MCF 10A (cell line): ENCODE data around the gene TAS2R9. TPM values are rescaled to one million over a fixed set of nuclear protein-coding genes. Genes with fewer than 3 reads are reported as not detected.

Experiments used
- BruUV-seq: library from RNA; stranded (reverse); fragments of 400-500 nt; replicated peaks from 2 replicates; lab custom pipeline; 2021; lab: Mats Ljungman, UMichigan
- CTCF ChIA-PET: fragments of 300-600 bp; sonication (Branson Sonifier 250); formaldehyde crosslinking; extraction: SDS; loops from one replicate; lab custom pipeline; 2021; ENCODE audit warnings: antibody characterized with exemption, inconsistent platforms; lab: Yijun Ruan, JAX
- POLR2A ChIA-PET: fragments of 300-600, 350-650 bp; sonication (Branson Sonifier 250); formaldehyde crosslinking; extraction: SDS; loops from one replicate; lab custom pipeline; 2020; ENCODE audit warnings: antibody characterized with exemption, inconsistent platforms; lab: Yijun Ruan, JAX
- DNase-seq: peaks from one replicate; pipeline ENCODE4 v3.0.0-alpha.2; 2018; ENCODE audit not compliant: unreplicated experiment
- H3K27ac Mint-ChIP-seq: one replicate; pipeline ENCODE4 v1.8.0; 2022; ENCODE audit warnings: mild to moderate bottlenecking, low read depth, mixed read lengths; ENCODE audit not compliant: unreplicated experiment
- H3K27me3 Mint-ChIP-seq: one replicate; pipeline ENCODE4 v1.8.0; 2022; ENCODE audit warnings: mixed read lengths; ENCODE audit not compliant: insufficient read depth, unreplicated experiment
- H3K36me3 Mint-ChIP-seq: one replicate; pipeline ENCODE4 v1.8.0; 2022; ENCODE audit warnings: mild to moderate bottlenecking, moderate library complexity, mixed read lengths; ENCODE audit not compliant: insufficient read depth, unreplicated experiment
- H3K4me1 Mint-ChIP-seq: one replicate; pipeline ENCODE4 v1.8.0; 2022; ENCODE audit warnings: mixed read lengths; ENCODE audit not compliant: insufficient read depth, unreplicated experiment
- H3K4me3 Mint-ChIP-seq: one replicate; pipeline ENCODE4 v1.8.0; 2022; ENCODE audit warnings: mild to moderate bottlenecking, moderate library complexity, mixed read lengths; ENCODE audit not compliant: unreplicated experiment
- H3K9me3 Mint-ChIP-seq: one replicate; pipeline ENCODE4 v1.8.0; 2022; ENCODE audit warnings: mixed read lengths; ENCODE audit not compliant: unreplicated experiment
- intact Hi-C: fragments of 100-400 bp; cut with micrococcal nuclease; formaldehyde crosslinking; loops from 2 replicates; pipeline ENCODE4 v1.14.1; 2022
- total RNA-seq: library from RNA; stranded (reverse); gene quantifications from 2 replicates; pipeline ENCODE4 v1.2.3, GENCODE V29; 2022
- TF ChIP-seq, protein P1 (sequence below): fragments of 200-600 bp; IDR thresholded peaks from one replicate; pipeline ENCODE4 v1.8.0; 2022; ENCODE audit warnings: antibody characterized with exemption, mild to moderate bottlenecking; ENCODE audit not compliant: unreplicated experiment

Gene TAS2R9
- total RNA-seq, 1 experiment from 2014 or later = not detected

DNA sequence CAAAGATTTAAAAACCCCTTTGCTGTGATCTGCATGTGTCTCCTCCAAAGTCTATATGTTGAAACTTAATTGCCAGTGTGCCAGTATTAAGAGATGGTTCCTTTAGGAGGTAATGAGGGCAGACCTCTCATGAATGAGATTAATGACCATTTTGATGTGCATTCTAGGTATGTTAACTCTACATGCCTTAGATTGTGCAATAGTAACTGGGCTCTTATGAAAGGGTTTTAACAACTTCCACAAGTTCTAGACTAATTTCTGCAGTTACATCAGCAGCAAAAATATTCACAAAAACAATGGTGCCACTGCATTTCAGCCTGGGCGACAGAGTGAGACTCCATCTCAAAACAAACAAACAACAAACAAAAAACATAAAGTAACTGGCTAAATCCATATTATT lies 20.0 kb upstream of the TAS2R9 start:
- H3K27ac Mint-ChIP-seq = no peak overlapping the region
- ChIA-PET CTCF (no interaction called here), POLR2A (interaction anchor here (0.7 kb wide), 1 partner anchor 1777 kb away, joined by 3 read pairs; no protein-coding TSS in a partner anchor)
- no peaks in the 10 kb centered on the region for H3K27me3 Mint-ChIP-seq
- no peak for DNase-seq
- intact Hi-C loops = no loop called here
- no peak overlapping the region for H3K4me3 Mint-ChIP-seq
- no peaks in the 10 kb centered on the region for H3K36me3 Mint-ChIP-seq
- TF ChIP-seq, protein P1, sequence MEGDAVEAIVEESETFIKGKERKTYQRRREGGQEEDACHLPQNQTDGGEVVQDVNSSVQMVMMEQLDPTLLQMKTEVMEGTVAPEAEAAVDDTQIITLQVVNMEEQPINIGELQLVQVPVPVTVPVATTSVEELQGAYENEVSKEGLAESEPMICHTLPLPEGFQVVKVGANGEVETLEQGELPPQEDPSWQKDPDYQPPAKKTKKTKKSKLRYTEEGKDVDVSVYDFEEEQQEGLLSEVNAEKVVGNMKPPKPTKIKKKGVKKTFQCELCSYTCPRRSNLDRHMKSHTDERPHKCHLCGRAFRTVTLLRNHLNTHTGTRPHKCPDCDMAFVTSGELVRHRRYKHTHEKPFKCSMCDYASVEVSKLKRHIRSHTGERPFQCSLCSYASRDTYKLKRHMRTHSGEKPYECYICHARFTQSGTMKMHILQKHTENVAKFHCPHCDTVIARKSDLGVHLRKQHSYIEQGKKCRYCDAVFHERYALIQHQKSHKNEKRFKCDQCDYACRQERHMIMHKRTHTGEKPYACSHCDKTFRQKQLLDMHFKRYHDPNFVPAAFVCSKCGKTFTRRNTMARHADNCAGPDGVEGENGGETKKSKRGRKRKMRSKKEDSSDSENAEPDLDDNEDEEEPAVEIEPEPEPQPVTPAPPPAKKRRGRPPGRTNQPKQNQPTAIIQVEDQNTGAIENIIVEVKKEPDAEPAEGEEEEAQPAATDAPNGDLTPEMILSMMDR = no peak
- H3K9me3 Mint-ChIP-seq = no peaks in the 10 kb centered on the region
- no TSS peak for BruUV-seq
- no peaks in the 10 kb centered on the region for H3K4me1 Mint-ChIP-seq

DNA sequence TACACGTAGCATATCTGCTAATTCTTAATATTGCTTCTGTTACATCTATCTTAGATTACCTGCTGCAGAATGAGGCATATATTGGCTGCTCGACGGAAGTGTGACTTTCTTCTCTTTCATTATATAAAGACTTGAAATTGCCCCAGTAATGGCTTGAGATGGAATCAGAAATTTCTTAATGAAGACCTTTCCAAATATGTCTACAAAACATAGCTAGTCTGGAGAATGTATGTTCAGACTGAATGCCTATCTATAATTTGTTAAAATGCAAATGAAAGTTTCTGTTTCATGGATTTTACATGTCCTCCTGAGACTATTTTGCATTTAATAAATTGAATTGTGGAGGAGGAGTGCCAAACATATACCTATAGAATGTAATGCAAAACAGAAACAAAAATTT lies 16.3 kb upstream of the TAS2R9 start, which contains the start of gene TAS2R10:
Gene TAS2R10 (minus strand): TSS at position 101 of the 400 bp plus-strand sequence. CDS start 89 bp downstream, at position 12.
- Mint-ChIP-seq H3K4me3 (no peak within 1 kb of the TSS), H3K4me1 (no peaks in the 10 kb centered on the region), H3K27ac (no peak within 1 kb of the TSS), H3K36me3 (no peaks in the 10 kb centered on the region), H3K9me3 (no peaks in the 10 kb centered on the region), H3K27me3 (no peaks in the 10 kb centered on the region)
- POLR2A ChIA-PET = no interaction called here
- TF ChIP-seq, protein P1 = no peak
- CTCF ChIA-PET = interaction anchor here (0.8 kb wide), 1 partner anchor 374 kb away, joined by 4 read pairs; no protein-coding TSS in a partner anchor
- BruUV-seq = no TSS peak
- intact Hi-C loops = no loop called here
- DNase-seq = no peak

- no peaks in the 10 kb centered on the region for H3K36me3 Mint-ChIP-seq
- intact Hi-C loops = no loop called here
- H3K27me3 Mint-ChIP-seq = no peaks in the 10 kb centered on the region
- no peak for DNase-seq
- H3K27ac Mint-ChIP-seq = no peak overlapping the region
- POLR2A ChIA-PET = no interaction called here
- CTCF ChIA-PET = interaction anchor here (0.6 kb wide), 1 partner anchor 44 kb away, joined by 3 read pairs; no protein-coding TSS in a partner anchor
- H3K4me1 Mint-ChIP-seq = no peaks in the 10 kb centered on the region
- TF ChIP-seq, protein P1 = no peak
- no peaks in the 10 kb centered on the region for H3K9me3 Mint-ChIP-seq
- no peak overlapping the region for H3K4me3 Mint-ChIP-seq
- BruUV-seq = no TSS peak
These were observed 15.0 kb upstream of the TAS2R9 start for GRCh38 chr12:10824957-10825356.

GRCh38 chr12:10811883-10812536 lies 2.0 kb upstream of the TAS2R9 start:
- ChIA-PET CTCF (interaction anchor here (1.1 kb wide), 1 partner anchor 388 kb away, joined by 3 read pairs; no protein-coding TSS in a partner anchor), POLR2A (no interaction called here)
- Mint-ChIP-seq H3K9me3 (no peaks in the 10 kb centered on the region), H3K27me3 (peaks cover 58% of the 10 kb centered on the region), H3K27ac (no peak overlapping the region), H3K4me1 (no peaks in the 10 kb centered on the region), H3K36me3 (no peaks in the 10 kb centered on the region), H3K4me3 (no peak overlapping the region)
- TF ChIP-seq, protein P1 = no peak
- BruUV-seq = no TSS peak
- DNase-seq = no peak
- intact Hi-C loops = no loop called here
